K562 (cell line): ENCODE measurements around the gene CFAP97D2. TPM values are rescaled to one million over a fixed set of nuclear protein-coding genes. Genes with fewer than 3 reads are reported as not detected.

ENCODE experiments used
- ATAC-seq: fragments of 200-7000 bp; cut with Tn5 transposase; 3 replicates; pipeline ENCODE4 v1.9.1; 2020; ENCODE audit warnings: moderate library complexity
- BruUV-seq: library from RNA; stranded (reverse); fragments of 400-500 nt; replicated peaks from 2 replicates; lab custom pipeline; 2021; lab: Mats Ljungman, UMichigan
- CTCF ChIA-PET: fragments of 300-600 bp; formaldehyde crosslinking; extraction: SDS; loops from one replicate; lab custom pipeline; 2021; ENCODE audit warnings: low intra/inter-chr PET ratio; lab: Yijun Ruan, JAX
- POLR2A ChIA-PET: fragments of 300-600, 350-650 bp; sonication (Branson Sonifier 250); formaldehyde crosslinking; extraction: SDS; loops from one replicate; lab custom pipeline; 2021; ENCODE audit warnings: antibody characterized with exemption, inconsistent platforms; lab: Yijun Ruan, JAX
- DNase-seq, 4 experiments: peaks; one replicate each; pipeline versions ENCODE4 v3.0.0 to v3.0.0-alpha.2; 2011 to 2018; ENCODE audit warnings: low spot score in 3 of 4, mixed read lengths in 3 of 4; ENCODE audit errors: extremely low read depth in 1 of 4
- FAIRE-seq: peaks from 2 replicates; lab custom pipeline; 2011; peaks lifted over from hg19 to GRCh38; lab: Jason Lieb, UNC
- H2AFZ ChIP-seq: 2 replicates; pipeline ENCODE4 v1.6.0; 2011; ENCODE audit warnings: low read depth, low read length, control low read depth, inconsistent platforms
- H3K27ac ChIP-seq: fragments of 200-600 bp; 3 replicates; pipeline ENCODE4 v1.8.0; 2011; ENCODE audit warnings: low read depth, mild to moderate bottlenecking, control low read depth, inconsistent platforms, low read length, moderate library complexity, mixed read lengths; ENCODE audit errors: extremely low read depth
- H3K27me3 ChIP-seq, 2 experiments: fragments of 300-600 bp in 1 of 2; 2 replicates in 1 of 2; 3 replicates in 1 of 2; pipeline versions ENCODE4 v1.6.0 to v1.8.0; 2011; ENCODE audit warnings: inconsistent platforms in 2 of 2, low read length in 2 of 2, mild to moderate bottlenecking in 1 of 2, mixed read lengths in 1 of 2, moderate library complexity in 1 of 2; ENCODE audit not compliant: control insufficient read depth in 2 of 2, insufficient read depth in 2 of 2
- H3K36me3 ChIP-seq: fragments of 300-600 bp; 3 replicates; pipeline ENCODE4 v1.8.0; 2011; ENCODE audit warnings: mild to moderate bottlenecking, low read length, inconsistent platforms; ENCODE audit not compliant: control insufficient read depth, insufficient read depth
- H3K4me1 ChIP-seq, 2 experiments: fragments of 200-600 bp in 1 of 2; replicated peaks in 1 of 2; 2 replicates in 1 of 2; 3 replicates in 1 of 2; pipeline versions ENCODE4 v1.5.1 to v1.8.0; 2011; ENCODE audit warnings: inconsistent platforms in 2 of 2, low read length in 2 of 2, mild to moderate bottlenecking in 1 of 2, mixed read lengths in 1 of 2, moderate library complexity in 1 of 2; ENCODE audit not compliant: control insufficient read depth in 2 of 2, insufficient read depth in 2 of 2
- H3K4me2 ChIP-seq: 2 replicates; pipeline ENCODE4 v1.6.1; 2011; ENCODE audit warnings: low read length, control low read depth, inconsistent platforms, mixed read lengths; ENCODE audit not compliant: insufficient read depth
- H3K4me3 ChIP-seq: fragments of 200-600 bp; sonication (generic), shearing (Covaris generic); 2 replicates; pipeline ENCODE4 v1.5.1; 2016; ENCODE audit warnings: control low read depth, inconsistent platforms
- H3K79me2 ChIP-seq: fragments of 200-600 bp; 3 replicates; pipeline ENCODE4 v1.8.0; 2011; ENCODE audit warnings: low read length, inconsistent platforms; ENCODE audit not compliant: control insufficient read depth, insufficient read depth
- H3K9ac ChIP-seq, 2 experiments: 2 replicates each; pipeline versions ENCODE4 v1.6.0 to v1.6.1; 2011; ENCODE audit warnings: low read depth in 2 of 2, low read length in 2 of 2, control low read depth in 1 of 2, inconsistent platforms in 1 of 2, mild to moderate bottlenecking in 1 of 2, mixed read lengths in 1 of 2; ENCODE audit not compliant: insufficient read depth in 1 of 2
- H3K9me1 ChIP-seq: one replicate; pipeline ENCODE4 v1.6.0; 2011; ENCODE audit warnings: inconsistent platforms, mild to moderate bottlenecking, low read length, moderate library complexity; ENCODE audit not compliant: control insufficient read depth, insufficient read depth
- H3K9me3 ChIP-seq: replicated peaks from 2 replicates; pipeline ENCODE4 v1.5.1; 2011; ENCODE audit warnings: low read depth, low read length, inconsistent platforms; ENCODE audit not compliant: control insufficient read depth, insufficient read depth
- H4K20me1 ChIP-seq: replicated peaks from 2 replicates; pipeline ENCODE4 v1.6.1; 2011; ENCODE audit warnings: low read length, inconsistent platforms, mixed read lengths; ENCODE audit not compliant: control insufficient read depth, insufficient read depth
- BHLHE40 ChIP-seq: IDR thresholded peaks from 2 replicates; pipeline ENCODE4 v1.6.1; 2011; ENCODE audit warnings: low read length, improper control_type of control experiment
- E2F1 ChIP-seq: sonication (generic); formaldehyde crosslinking; IDR thresholded peaks from 2 replicates; pipeline ENCODE4 v1.8.1; 2023; ENCODE audit warnings: mild to moderate bottlenecking, missing genetic modification reagents, moderate library complexity
- JUND ChIP-seq, 2 experiments: IDR thresholded peaks; 2 replicates in 1 of 2; 3 replicates in 1 of 2; pipeline ENCODE4 v1.6.1; 2011; ENCODE audit warnings: borderline replicate concordance in 2 of 2, low read depth in 2 of 2, low read length in 2 of 2, improper control_type of control experiment in 1 of 2, missing biosample characterization in 1 of 2, missing genetic modification characterization in 1 of 2, missing genetic modification reagents in 1 of 2
- MLX ChIP-seq, 2 experiments: fragments of 450-650 bp in 1 of 2; sonication (generic) in 1 of 2; formaldehyde crosslinking; conservative IDR thresholded peaks; 2 replicates each; pipeline versions ENCODE4 v1.4.0 to v1.8.1; 2020 to 2022; ENCODE audit warnings: mild to moderate bottlenecking in 1 of 2, missing genetic modification reagents in 1 of 2
- SMARCC2 ChIP-seq: fragments of 450-650 bp; IDR thresholded peaks from 2 replicates; pipeline ENCODE4 v1.6.1; 2017; ENCODE audit warnings: antibody characterized with exemption, moderate library complexity, mild to moderate bottlenecking, low read depth
- TAL1 ChIP-seq: fragments of 450-650 bp; IDR thresholded peaks from 2 replicates; pipeline ENCODE4 v1.6.1; 2016; ENCODE audit warnings: mild to moderate bottlenecking
- XRCC5 ChIP-seq: fragments of 200-400 bp; formaldehyde crosslinking; IDR thresholded peaks from 2 replicates; pipeline ENCODE4 v1.6.1; 2017; ENCODE audit warnings: low read depth, mild to moderate bottlenecking, low read length
- ZNF384 ChIP-seq: IDR thresholded peaks from 2 replicates; pipeline ENCODE4 v1.6.1; 2012; ENCODE audit warnings: low read depth, low read length, improper control_type of control experiment
- WGBS: fragments of 100-300 bp; shearing (Covaris generic); methylation state at CpG from one replicate; pipeline ENCODE4 v1.1.6; 2016; ENCODE audit warnings: low coverage, mixed read lengths; ENCODE audit not compliant: insufficient coverage; ENCODE audit errors: missing lambda C conversion rate; 5-methylcytosine and 5-hydroxymethylcytosine counted together
- in situ Hi-C: fragments of 300-500 bp; cut with MboI; formaldehyde crosslinking; loops from 4 replicates; pipeline ENCODE4 v1.15.0; 2018; ENCODE audit warnings: inconsistent platforms, mixed read lengths
- intact Hi-C: fragments of 100-400 bp; cut with micrococcal nuclease; formaldehyde crosslinking; loops from 2 replicates; pipeline ENCODE4 v1.14.2; 2022
- polyA plus RNA-seq, 8 experiments: library from polyadenylated mRNA; depleted of rRNA in 4 of 8; stranded (reverse) in 5 of 8; unstranded in 3 of 8; fragments of >200 nt; fragmentation: Nextera tagmentation in 2 of 8; fragmentation: Illumina TruSeq in 1 of 8; extraction: Ambion mirVana in 2 of 8; extraction: Trizol in 1 of 8; gene quantifications; 2 replicates each; pipeline versions ENCODE4 v1.2.1 to v1.2.3, GENCODE V29; 2011 to 2014; ENCODE audit warnings: inconsistent platforms in 1 of 8, missing spikeins in 1 of 8
- total RNA-seq, 7 experiments: library from RNA; depleted of rRNA in 6 of 7; stranded (reverse); fragments of >200 nt in 6 of 7; fragmentation: Illumina TruSeq in 2 of 7; extraction: Trizol in 2 of 7; gene quantifications; 2 replicates each; pipeline versions ENCODE4 v1.2.1 to v1.2.3, GENCODE V29; 2011 to 2021; ENCODE audit warnings: low replicate concordance in 1 of 7
- TF ChIP-seq, protein P1 (sequence below): fragments of 450-650 bp; IDR thresholded peaks from 2 replicates; pipeline ENCODE4 v1.6.1; 2016; ENCODE audit warnings: mild to moderate bottlenecking, moderate library complexity

CFAP97D2 gene
- total and polyA plus RNA-seq, 9 of the 15 experiments (the other 6 are each of a cell fraction or from before 2014, with no cell fraction given) = not detected

DNA sequence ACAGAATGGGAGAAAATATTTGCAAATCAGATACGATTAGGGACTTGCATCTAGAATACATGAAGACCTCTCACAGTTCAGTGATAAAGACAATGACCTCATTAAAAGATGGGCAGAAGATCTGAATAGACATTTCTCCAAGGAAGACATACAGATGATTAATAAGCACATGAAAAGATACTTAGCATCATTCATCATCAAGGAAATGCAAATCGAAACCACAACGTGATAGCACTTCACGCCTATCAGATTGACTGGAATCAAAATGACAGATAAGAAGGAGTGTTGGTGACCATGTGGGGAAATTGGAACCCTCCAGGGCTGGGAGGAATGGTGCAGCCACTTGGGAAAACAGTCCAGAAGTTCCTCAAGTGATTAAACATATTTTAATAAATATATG is 25.8 kb downstream of the CFAP97D2 start:
- intact Hi-C loops = no loop called here
- no peaks in the 10 kb centered on the region for H4K20me1 ChIP-seq
- DNase-seq = no peak
- BruUV-seq = no TSS peak
- H3K4me1 ChIP-seq = no peaks in the 10 kb centered on the region; a peak in 1 of 5 replicates
- H3K9me1 ChIP-seq = no peaks in the 10 kb centered on the region
- in situ Hi-C loops = no loop called here
- no peak overlapping the region for H3K4me2 ChIP-seq
- FAIRE-seq = no peak
- no peaks in the 10 kb centered on the region for H3K79me2 ChIP-seq
- H3K9ac ChIP-seq = no peak overlapping the region
- H3K4me3 ChIP-seq = no peak overlapping the region
- WGBS = 6% methylated on average over 4 of the region's 4 CpGs
- no peak overlapping the region for H2AFZ ChIP-seq
- ChIA-PET CTCF (no interaction called here), POLR2A (no interaction called here)
- H3K9me3 ChIP-seq = no peaks in the 10 kb centered on the region; the same call in 1 of the 2 replicates
- ATAC-seq = no peak
- no peaks in the 10 kb centered on the region for H3K36me3 ChIP-seq
- H3K27me3 ChIP-seq = no peaks in the 10 kb centered on the region
- no peak overlapping the region for H3K27ac ChIP-seq
- TF ChIP-seq ZNF384 (no peak), XRCC5 (no peak), JUND (IDR thresholded peaks at IDR 0.05; ENCODE audit: borderline replicate concordance, low read depth, low read length) (no peak), JUND (tag; IDR thresholded peaks at IDR 0.05; ENCODE audit: borderline replicate concordance, low read depth, low read length) (no peak), SMARCC2 (no peak), BHLHE40 (no peak), E2F1 (CRISPR knock-in tag) (no peak), TAL1 (no peak), MLX (CRISPR knock-in tag; conservative IDR thresholded peaks at IDR 0.05) (no peak)
- TF ChIP-seq, protein P1, sequence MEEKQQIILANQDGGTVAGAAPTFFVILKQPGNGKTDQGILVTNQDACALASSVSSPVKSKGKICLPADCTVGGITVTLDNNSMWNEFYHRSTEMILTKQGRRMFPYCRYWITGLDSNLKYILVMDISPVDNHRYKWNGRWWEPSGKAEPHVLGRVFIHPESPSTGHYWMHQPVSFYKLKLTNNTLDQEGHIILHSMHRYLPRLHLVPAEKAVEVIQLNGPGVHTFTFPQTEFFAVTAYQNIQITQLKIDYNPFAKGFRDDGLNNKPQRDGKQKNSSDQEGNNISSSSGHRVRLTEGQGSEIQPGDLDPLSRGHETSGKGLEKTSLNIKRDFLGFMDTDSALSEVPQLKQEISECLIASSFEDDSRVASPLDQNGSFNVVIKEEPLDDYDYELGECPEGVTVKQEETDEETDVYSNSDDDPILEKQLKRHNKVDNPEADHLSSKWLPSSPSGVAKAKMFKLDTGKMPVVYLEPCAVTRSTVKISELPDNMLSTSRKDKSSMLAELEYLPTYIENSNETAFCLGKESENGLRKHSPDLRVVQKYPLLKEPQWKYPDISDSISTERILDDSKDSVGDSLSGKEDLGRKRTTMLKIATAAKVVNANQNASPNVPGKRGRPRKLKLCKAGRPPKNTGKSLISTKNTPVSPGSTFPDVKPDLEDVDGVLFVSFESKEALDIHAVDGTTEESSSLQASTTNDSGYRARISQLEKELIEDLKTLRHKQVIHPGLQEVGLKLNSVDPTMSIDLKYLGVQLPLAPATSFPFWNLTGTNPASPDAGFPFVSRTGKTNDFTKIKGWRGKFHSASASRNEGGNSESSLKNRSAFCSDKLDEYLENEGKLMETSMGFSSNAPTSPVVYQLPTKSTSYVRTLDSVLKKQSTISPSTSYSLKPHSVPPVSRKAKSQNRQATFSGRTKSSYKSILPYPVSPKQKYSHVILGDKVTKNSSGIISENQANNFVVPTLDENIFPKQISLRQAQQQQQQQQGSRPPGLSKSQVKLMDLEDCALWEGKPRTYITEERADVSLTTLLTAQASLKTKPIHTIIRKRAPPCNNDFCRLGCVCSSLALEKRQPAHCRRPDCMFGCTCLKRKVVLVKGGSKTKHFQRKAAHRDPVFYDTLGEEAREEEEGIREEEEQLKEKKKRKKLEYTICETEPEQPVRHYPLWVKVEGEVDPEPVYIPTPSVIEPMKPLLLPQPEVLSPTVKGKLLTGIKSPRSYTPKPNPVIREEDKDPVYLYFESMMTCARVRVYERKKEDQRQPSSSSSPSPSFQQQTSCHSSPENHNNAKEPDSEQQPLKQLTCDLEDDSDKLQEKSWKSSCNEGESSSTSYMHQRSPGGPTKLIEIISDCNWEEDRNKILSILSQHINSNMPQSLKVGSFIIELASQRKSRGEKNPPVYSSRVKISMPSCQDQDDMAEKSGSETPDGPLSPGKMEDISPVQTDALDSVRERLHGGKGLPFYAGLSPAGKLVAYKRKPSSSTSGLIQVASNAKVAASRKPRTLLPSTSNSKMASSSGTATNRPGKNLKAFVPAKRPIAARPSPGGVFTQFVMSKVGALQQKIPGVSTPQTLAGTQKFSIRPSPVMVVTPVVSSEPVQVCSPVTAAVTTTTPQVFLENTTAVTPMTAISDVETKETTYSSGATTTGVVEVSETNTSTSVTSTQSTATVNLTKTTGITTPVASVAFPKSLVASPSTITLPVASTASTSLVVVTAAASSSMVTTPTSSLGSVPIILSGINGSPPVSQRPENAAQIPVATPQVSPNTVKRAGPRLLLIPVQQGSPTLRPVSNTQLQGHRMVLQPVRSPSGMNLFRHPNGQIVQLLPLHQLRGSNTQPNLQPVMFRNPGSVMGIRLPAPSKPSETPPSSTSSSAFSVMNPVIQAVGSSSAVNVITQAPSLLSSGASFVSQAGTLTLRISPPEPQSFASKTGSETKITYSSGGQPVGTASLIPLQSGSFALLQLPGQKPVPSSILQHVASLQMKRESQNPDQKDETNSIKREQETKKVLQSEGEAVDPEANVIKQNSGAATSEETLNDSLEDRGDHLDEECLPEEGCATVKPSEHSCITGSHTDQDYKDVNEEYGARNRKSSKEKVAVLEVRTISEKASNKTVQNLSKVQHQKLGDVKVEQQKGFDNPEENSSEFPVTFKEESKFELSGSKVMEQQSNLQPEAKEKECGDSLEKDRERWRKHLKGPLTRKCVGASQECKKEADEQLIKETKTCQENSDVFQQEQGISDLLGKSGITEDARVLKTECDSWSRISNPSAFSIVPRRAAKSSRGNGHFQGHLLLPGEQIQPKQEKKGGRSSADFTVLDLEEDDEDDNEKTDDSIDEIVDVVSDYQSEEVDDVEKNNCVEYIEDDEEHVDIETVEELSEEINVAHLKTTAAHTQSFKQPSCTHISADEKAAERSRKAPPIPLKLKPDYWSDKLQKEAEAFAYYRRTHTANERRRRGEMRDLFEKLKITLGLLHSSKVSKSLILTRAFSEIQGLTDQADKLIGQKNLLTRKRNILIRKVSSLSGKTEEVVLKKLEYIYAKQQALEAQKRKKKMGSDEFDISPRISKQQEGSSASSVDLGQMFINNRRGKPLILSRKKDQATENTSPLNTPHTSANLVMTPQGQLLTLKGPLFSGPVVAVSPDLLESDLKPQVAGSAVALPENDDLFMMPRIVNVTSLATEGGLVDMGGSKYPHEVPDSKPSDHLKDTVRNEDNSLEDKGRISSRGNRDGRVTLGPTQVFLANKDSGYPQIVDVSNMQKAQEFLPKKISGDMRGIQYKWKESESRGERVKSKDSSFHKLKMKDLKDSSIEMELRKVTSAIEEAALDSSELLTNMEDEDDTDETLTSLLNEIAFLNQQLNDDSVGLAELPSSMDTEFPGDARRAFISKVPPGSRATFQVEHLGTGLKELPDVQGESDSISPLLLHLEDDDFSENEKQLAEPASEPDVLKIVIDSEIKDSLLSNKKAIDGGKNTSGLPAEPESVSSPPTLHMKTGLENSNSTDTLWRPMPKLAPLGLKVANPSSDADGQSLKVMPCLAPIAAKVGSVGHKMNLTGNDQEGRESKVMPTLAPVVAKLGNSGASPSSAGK = no peak
